Mammary epithelial cell (primary cell): ENCODE results near the gene NFKBIE.

Experiments
- CTCF ChIP-seq, 2 donors: IDR thresholded peaks in 1 of 2; conservative IDR thresholded peaks in 1 of 2; 2 replicates each; pipeline ENCODE4 v1.5.1; 2011 to 2012; ENCODE audit warnings: inconsistent platforms in 2 of 2, low read length in 2 of 2, mild to moderate bottlenecking in 2 of 2, control low read depth in 1 of 2, low read depth in 1 of 2; ENCODE audit not compliant: insufficient read depth in 1 of 2; ENCODE audit errors: extremely low read depth in 1 of 2
- EZH2 ChIP-seq: IDR thresholded peaks from 2 replicates; pipeline ENCODE4 v1.6.1; 2012; ENCODE audit warnings: low read length, inconsistent platforms, borderline replicate concordance

- TF ChIP-seq CTCF (conservative IDR thresholded peaks at IDR 0.05 in 1 of 2, IDR thresholded peaks at IDR 0.05 in 1 of 2; ENCODE audit: extremely low read depth in 1 of 2, insufficient read depth in 1 of 2, low read depth in 1 of 2, low read length in 2 of 2) (no peak), EZH2 (no peak)
These were observed 38.8 kb downstream of the NFKBIE start for GRCh38 chr6:44226368-44227147.
